OCI-LY7 (cell line): Measurements from ENCODE around the gene OR14K1. TPM values are rescaled to one million over a fixed set of nuclear protein-coding genes. Genes with fewer than 3 reads are reported as not detected.
"Not testable (repeated sequence)": the region's sequence is repeated elsewhere in the genome, so short reads cannot be mapped to it uniquely, and the experiment has no call there.

Source experiments
- Bru-seq: library from RNA; stranded (reverse); fragments of 400-500 nt; gene quantifications from one replicate; lab custom pipeline; 2021; lab: Mats Ljungman, UMichigan
- BruChase-seq, 2 experiments: library from RNA; stranded (reverse); fragments of 400-500 nt; gene quantifications; one replicate each; lab custom pipeline; 2021; lab: Mats Ljungman, UMichigan
- BruUV-seq: library from RNA; stranded (reverse); fragments of 400-500 nt; replicated peaks from 2 replicates; lab custom pipeline; 2021; lab: Mats Ljungman, UMichigan
- CTCF ChIA-PET: fragments of 300-600 bp; sonication (Branson Sonifier 250); formaldehyde crosslinking; loops from one replicate; lab custom pipeline; 2022; ENCODE audit warnings: antibody characterized with exemption; ENCODE audit not compliant: unreplicated experiment; lab: Charles Lee
- POLR2A ChIA-PET: fragments of 300-600 bp; sonication (Branson Sonifier 250); formaldehyde crosslinking; loops from one replicate; lab custom pipeline; 2022; ENCODE audit warnings: antibody characterized with exemption; lab: Charles Lee
- DNase-seq: peaks from one replicate; pipeline ENCODE4 v3.0.0-alpha.2; 2015; ENCODE audit warnings: low spot score
- H2AFZ ChIP-seq: fragments of 200-600 bp; sonication (generic), shearing (Covaris generic); 2 replicates; pipeline ENCODE4 v1.6.1; 2014; ENCODE audit warnings: mild to moderate bottlenecking, antibody characterized with exemption, low read length, moderate library complexity
- H3K27ac ChIP-seq: fragments of 200-600 bp; sonication (generic); 2 replicates; pipeline ENCODE4 v1.5.1; 2014; ENCODE audit warnings: mixed run types, low read depth, mild to moderate bottlenecking, moderate library complexity, low read length, inconsistent platforms; ENCODE audit not compliant: poor library complexity, severe bottlenecking
- H3K36me3 ChIP-seq: fragments of 200-600 bp; sonication (generic); 2 replicates; pipeline ENCODE4 v1.6.1; 2014; ENCODE audit warnings: mild to moderate bottlenecking, antibody characterized with exemption, low read length, moderate library complexity, mixed read lengths; ENCODE audit not compliant: insufficient read depth
- H3K4me1 ChIP-seq: fragments of 200-600 bp; sonication (generic); 2 replicates; pipeline ENCODE4 v1.5.1; 2014; ENCODE audit warnings: mild to moderate bottlenecking, low read length; ENCODE audit not compliant: insufficient read depth, poor library complexity, severe bottlenecking
- H3K4me2 ChIP-seq: fragments of 200-600 bp; sonication (generic); 2 replicates; pipeline ENCODE4 v1.6.1; 2014; ENCODE audit warnings: mild to moderate bottlenecking, low read length
- H3K4me3 ChIP-seq: fragments of 200-600 bp; sonication (generic); 2 replicates; pipeline ENCODE4 v1.5.1; 2014; ENCODE audit warnings: mild to moderate bottlenecking, low read depth, low read length; ENCODE audit not compliant: poor library complexity, severe bottlenecking
- H3K79me2 ChIP-seq: fragments of 200-600 bp; sonication (generic); 2 replicates; pipeline ENCODE4 v1.6.1; 2016; ENCODE audit warnings: low read depth, mild to moderate bottlenecking, low read length, moderate library complexity, mixed read lengths; ENCODE audit not compliant: insufficient read depth
- H3K9me2 ChIP-seq: fragments of 200-600 bp; sonication (generic); 2 replicates; pipeline ENCODE4 v1.6.1; 2016; ENCODE audit warnings: mild to moderate bottlenecking, low read length, mixed read lengths; ENCODE audit not compliant: insufficient read depth
- H3K9me3 ChIP-seq: fragments of 200-600 bp; sonication (generic); 2 replicates; pipeline ENCODE4 v1.6.1; 2014; ENCODE audit warnings: mild to moderate bottlenecking, mixed run types, low read length, mixed read lengths
- H4K20me1 ChIP-seq: fragments of 200-600 bp; sonication (generic); 2 replicates; pipeline ENCODE4 v1.6.1; 2014; ENCODE audit warnings: mild to moderate bottlenecking, antibody characterized with exemption, low read length, moderate library complexity, mixed read lengths; ENCODE audit not compliant: insufficient read depth
- EZH2phosphoT487 ChIP-seq: fragments of 200-600 bp; sonication (generic); IDR thresholded peaks from 2 replicates; pipeline ENCODE4 v1.6.1; 2018; ENCODE audit warnings: low read depth, borderline replicate concordance, mild to moderate bottlenecking, mixed run types, antibody characterized with exemption, low read length, moderate library complexity, mixed read lengths
- intact Hi-C: fragments of 100-400 bp; cut with micrococcal nuclease; formaldehyde crosslinking; loops from one replicate; pipeline ENCODE4 v1.10.0; 2022; ENCODE audit not compliant: unreplicated experiment
- long read RNA-seq: library from polyadenylated mRNA; stranded (forward); transcript quantifications from one replicate; pipeline ENCODE4 v2.0.0, GENCODE V29; 2022
- total RNA-seq, 2 experiments: library from RNA; depleted of rRNA in 1 of 2; stranded (reverse); fragments of >200 nt in 1 of 2; shearing (Covaris generic) in 1 of 2; gene quantifications; 2 replicates each; pipeline ENCODE4 v1.2.3, GENCODE V29; 2014 to 2022
- TF ChIP-seq, protein P1 (sequence below): fragments of 200-600 bp; sonication (generic); conservative IDR thresholded peaks from 2 replicates; pipeline ENCODE4 v1.5.1; 2014; ENCODE audit warnings: mild to moderate bottlenecking, antibody characterized with exemption, low read length, moderate library complexity, mixed read lengths

The OR14K1 gene, protein sequence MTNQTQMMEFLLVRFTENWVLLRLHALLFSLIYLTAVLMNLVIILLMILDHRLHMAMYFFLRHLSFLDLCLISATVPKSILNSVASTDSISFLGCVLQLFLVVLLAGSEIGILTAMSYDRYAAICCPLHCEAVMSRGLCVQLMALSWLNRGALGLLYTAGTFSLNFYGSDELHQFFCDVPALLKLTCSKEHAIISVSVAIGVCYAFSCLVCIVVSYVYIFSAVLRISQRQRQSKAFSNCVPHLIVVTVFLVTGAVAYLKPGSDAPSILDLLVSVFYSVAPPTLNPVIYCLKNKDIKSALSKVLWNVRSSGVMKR
- total RNA-seq (2014; rRNA removed; shearing (Covaris generic)) (not detected in 2 replicates), total RNA-seq (2022) (not detected in 2 replicates), Bru-seq, nascent RNA (not detected), BruChase-seq, experiment 1, labeled RNA remaining after a 6-hour chase (not detected), BruChase-seq, experiment 2, labeled RNA remaining after a 2-hour chase (not detected)
- long read RNA-seq = 0 reads

DNA sequence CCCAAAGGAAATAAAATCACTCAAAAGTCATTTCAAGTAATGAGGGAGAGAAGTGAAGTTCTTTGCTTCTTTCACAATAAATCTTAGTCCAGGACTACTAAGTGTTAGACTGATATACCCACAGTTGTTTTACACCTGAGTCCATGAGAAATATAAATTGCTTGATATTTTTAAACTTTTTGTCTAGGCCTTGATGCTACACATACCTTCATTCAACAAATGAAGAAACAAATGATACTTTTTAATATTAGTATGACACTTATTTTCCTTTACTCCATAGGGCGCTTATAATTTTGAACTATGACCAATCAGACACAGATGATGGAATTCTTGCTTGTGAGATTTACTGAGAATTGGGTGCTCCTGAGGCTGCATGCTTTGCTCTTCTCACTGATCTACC, at the start of gene OR14K1:
Gene OR14K1, plus strand, starts transcription at position 301 of the 400 bp plus-strand sequence. Its CDS starts 0 bp downstream, at position 301.
- no TSS peak for BruUV-seq
- CTCF ChIA-PET = no interaction called here

DNA sequence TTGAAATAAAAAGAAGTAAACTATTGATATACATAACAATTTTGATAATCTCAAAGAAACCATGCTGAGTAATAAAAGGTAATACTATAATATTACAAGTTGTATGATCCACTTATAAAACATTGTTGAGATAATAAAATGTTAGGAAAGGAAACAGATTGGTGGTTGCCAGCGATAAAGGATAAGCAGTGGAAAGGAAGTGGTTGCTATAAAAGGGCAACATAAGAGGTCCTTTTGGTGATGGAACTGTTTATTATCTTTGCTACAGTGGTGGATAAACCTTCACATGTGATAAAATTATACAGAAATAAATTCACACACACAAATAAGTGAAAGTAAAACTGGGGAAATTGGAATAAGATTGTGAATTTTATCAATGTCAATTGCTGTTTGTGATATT, 37.1 kb upstream of the OR14K1 start:
- no TSS peak for BruUV-seq
- POLR2A ChIA-PET = no interaction called here

More for the DNA sequence above, at the start of gene OR14K1:
- Histone ChIP-seq H3K9me2 (no peaks in the 10 kb centered on the region), H3K9me3 (no peaks in the 10 kb centered on the region), H3K36me3 (no peaks in the 10 kb centered on the region), H2AFZ (no peak within 1 kb of the TSS), H4K20me1 (no peaks in the 10 kb centered on the region), H3K79me2 (no peaks in the 10 kb centered on the region), H3K4me3 (no peak within 1 kb of the TSS), H3K4me1 (no peaks in the 10 kb centered on the region), H3K27ac (no peak within 1 kb of the TSS), H3K4me2 (no peak within 1 kb of the TSS)
- TF ChIP-seq, protein P1, sequence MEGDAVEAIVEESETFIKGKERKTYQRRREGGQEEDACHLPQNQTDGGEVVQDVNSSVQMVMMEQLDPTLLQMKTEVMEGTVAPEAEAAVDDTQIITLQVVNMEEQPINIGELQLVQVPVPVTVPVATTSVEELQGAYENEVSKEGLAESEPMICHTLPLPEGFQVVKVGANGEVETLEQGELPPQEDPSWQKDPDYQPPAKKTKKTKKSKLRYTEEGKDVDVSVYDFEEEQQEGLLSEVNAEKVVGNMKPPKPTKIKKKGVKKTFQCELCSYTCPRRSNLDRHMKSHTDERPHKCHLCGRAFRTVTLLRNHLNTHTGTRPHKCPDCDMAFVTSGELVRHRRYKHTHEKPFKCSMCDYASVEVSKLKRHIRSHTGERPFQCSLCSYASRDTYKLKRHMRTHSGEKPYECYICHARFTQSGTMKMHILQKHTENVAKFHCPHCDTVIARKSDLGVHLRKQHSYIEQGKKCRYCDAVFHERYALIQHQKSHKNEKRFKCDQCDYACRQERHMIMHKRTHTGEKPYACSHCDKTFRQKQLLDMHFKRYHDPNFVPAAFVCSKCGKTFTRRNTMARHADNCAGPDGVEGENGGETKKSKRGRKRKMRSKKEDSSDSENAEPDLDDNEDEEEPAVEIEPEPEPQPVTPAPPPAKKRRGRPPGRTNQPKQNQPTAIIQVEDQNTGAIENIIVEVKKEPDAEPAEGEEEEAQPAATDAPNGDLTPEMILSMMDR = no peak
- no peak for TF ChIP-seq EZH2phosphoT487
- POLR2A ChIA-PET = no interaction called here
- intact Hi-C loops = no loop called here
- DNase-seq = no peak

DNA sequence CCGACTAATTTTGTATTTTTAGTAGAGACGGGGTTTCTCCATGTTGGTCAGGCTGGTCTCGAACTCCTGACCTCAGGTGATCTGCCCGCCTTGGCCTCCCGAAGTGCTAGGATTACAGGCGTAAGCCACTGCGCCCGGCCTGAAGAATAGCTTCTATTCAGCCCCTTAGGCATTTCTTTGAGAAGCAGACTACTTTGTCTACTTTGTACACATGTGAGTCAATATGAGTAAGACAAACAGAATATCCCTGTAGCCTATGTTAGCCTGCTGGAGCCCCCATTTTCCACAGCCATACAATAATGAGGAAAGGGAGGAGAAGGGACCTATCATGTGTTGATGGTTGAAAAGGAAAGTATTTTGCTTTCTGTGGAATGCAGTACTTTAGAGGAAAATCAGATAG, 27.7 kb upstream of the OR14K1 start:
- BruUV-seq, POLR2A ChIA-PET, H3K79me2 ChIP-seq, H3K9me2 ChIP-seq, H3K4me2 ChIP-seq, H3K4me3 ChIP-seq, DNase-seq, H4K20me1 ChIP-seq, H3K9me3 ChIP-seq, H3K27ac ChIP-seq, intact Hi-C loops, H3K36me3 ChIP-seq, H2AFZ ChIP-seq, H3K4me1 ChIP-seq, CTCF ChIA-PET: not testable (repeated sequence)

More for the DNA sequence above, 37.1 kb upstream of the OR14K1 start:
- no peak for DNase-seq
- peaks cover 5% of the 10 kb centered on the region; the same call in 1 of the 2 replicates for H3K9me3 ChIP-seq
- CTCF ChIA-PET = no interaction called here
- H2AFZ ChIP-seq = no peak overlapping the region
- no peaks in the 10 kb centered on the region for H3K36me3 ChIP-seq
- intact Hi-C loops = no loop called here
- H3K27ac ChIP-seq = no peak overlapping the region
- H3K4me2 ChIP-seq = no peak overlapping the region
- no peak for TF ChIP-seq EZH2phosphoT487
- TF ChIP-seq, protein P1 = no peak
- no peaks in the 10 kb centered on the region for H3K79me2 ChIP-seq
- H4K20me1 ChIP-seq = no peaks in the 10 kb centered on the region
- H3K4me3 ChIP-seq = no peak overlapping the region
- H3K9me2 ChIP-seq = no peaks in the 10 kb centered on the region
- H3K4me1 ChIP-seq = no peaks in the 10 kb centered on the region
